Stimulated activated CD8-positive, alpha-beta memory T cell treated with anti-CD3 and anti-CD28 coated beads, Interleukin-12 subunit alpha, Interleukin-12 subunit beta, amount 100 ng/mL, for 4 hours (primary cell): ENCODE data around the gene FAM236B.
"Not testable (repeated sequence)": the region's sequence is repeated elsewhere in the genome, so short reads cannot be mapped to it uniquely, and the experiment has no call there.

Source experiments
- DNase-seq: peaks from one replicate; pipeline ENCODE4 v3.0.0-alpha.2; 2020; ENCODE audit warnings: low read depth

FAM236B gene

GRCh38 chrX:72782560-72782959, at the start of gene FAM236B:
TSS of gene FAM236B (minus strand) at chrX:72782660. CDS start at chrX:72782560, 100 bp downstream.
- not testable (repeated sequence) for DNase-seq

- not testable (repeated sequence) for DNase-seq
These were observed 48.2 kb upstream of the FAM236B start for GRCh38 chrX:72830701-72831100.

GRCh38 chrX:72808110-72808509, 25.6 kb upstream of the FAM236B start, which contains the start of gene FAM236D:
TSS of gene FAM236D (minus strand) at chrX:72808210. CDS start at chrX:72808110, 100 bp downstream.
- DNase-seq, result not testable (repeated sequence)

- DNase-seq, result not testable (repeated sequence)
These were observed 7.9 kb upstream of the FAM236B start for GRCh38 chrX:72790390-72790789.

- DNase-seq, result not testable (repeated sequence)
These were observed 5.7 kb upstream of the FAM236B start for GRCh38 chrX:72788142-72788541.

GRCh38 chrX:72783964-72784363, 1.5 kb upstream of the FAM236B start:
- not testable (repeated sequence) for DNase-seq

- not testable (repeated sequence) for DNase-seq
These were observed 991 bp upstream of the FAM236B start for GRCh38 chrX:72783365-72783936.

- not testable (repeated sequence) for DNase-seq
These were observed 4.3 kb downstream of the FAM236B start for GRCh38 chrX:72778146-72778545.

GRCh38 chrX:72777467-72777790, 5.0 kb downstream of the FAM236B start:
- DNase-seq, result not testable (repeated sequence)

GRCh38 chrX:72776653-72777466, 5.6 kb downstream of the FAM236B start, which contains the start of gene DMRTC1B:
TSS of gene DMRTC1B (plus strand) at chrX:72776890. CDS start at chrX:72845136, 68,246 bp downstream.
- DNase-seq, result not testable (repeated sequence)

- DNase-seq, result not testable (repeated sequence)
These were observed 22.0 kb downstream of the FAM236B start for GRCh38 chrX:72760454-72760853.

- not testable (repeated sequence) for DNase-seq
These were observed 33.9 kb downstream of the FAM236B start for GRCh38 chrX:72748545-72748944.

- not testable (repeated sequence) for DNase-seq
These were observed 36.9 kb downstream of the FAM236B start for GRCh38 chrX:72745546-72745945.

GRCh38 chrX:72735561-72735960, 46.9 kb downstream of the FAM236B start:
- DNase-seq, result no peak

GRCh38 chrX:72733636-72734035, 48.8 kb downstream of the FAM236B start:
- not testable (repeated sequence) for DNase-seq
